Anterior cingulate cortex (tissue), 58 donors: Measurements from ENCODE around the gene ESYT2.
A peak's percentile ranks its signal among the peaks of the same experiment; 100 is the strongest.

Experiments used
- DNase-seq, 58 donors: peaks; one replicate each; lab custom pipeline; 2025; lab: John Stamatoyannopoulos, UW

Gene ESYT2

DNA sequence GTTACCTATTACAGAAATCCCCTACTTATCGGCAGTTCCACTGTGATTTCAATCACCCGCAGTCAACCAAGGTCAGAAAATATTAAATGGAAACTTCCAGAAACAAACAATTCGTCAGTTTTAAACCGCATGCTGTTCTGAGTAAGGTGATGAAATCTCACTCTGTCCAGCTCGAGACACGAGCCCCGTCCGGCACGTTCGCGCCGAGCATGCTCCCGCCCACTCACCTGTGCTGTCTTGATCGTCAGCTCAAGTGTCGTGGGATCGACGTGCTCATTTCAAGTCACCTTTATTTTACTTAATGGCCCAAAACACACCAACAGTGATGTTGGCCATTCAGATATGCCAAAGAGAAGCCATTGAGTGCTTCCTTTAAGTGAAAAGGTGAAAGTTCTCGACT, 21.2 kb downstream of the ESYT2 start:
- no peak for DNase-seq

DNA sequence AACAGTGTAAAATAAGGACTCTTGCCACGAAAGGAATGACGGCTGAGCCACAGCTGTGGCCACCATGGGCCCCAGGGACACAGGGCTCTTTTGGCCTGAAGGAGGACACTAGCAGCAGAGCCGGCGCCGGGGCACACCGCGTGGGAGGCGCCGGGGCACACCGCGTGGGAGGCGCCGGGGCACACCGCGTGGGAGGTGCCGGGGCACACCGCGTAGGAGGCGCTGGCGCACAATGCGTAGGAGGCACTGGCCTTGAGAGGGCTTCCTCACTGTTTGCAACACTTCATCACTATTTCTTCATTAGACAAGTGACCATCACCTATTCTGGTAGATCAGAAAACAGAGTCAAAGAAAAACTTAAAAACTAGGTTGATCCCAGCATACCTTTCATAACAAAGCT, 23.4 kb downstream of the ESYT2 start:
- no peak for DNase-seq

DNA sequence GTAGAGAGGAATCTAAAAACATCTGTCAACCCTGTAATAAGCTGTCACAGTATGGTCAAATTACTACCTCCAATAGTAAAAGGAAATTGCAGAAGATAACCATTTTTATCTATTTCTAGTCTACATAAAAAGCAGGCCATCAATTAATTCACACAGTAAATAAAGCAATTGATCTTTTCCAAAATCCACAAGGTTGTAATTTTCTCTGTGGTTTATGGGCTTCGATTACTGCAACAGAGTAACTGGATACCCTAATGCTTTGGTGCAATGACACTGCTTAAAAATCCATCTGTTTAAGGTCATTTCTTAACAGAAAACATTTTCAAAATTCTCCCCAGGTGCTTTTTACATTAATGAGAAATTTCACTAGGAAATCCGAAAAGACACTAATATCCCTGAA, 23.9 kb downstream of the ESYT2 start:
- DNase-seq: no peak

DNA sequence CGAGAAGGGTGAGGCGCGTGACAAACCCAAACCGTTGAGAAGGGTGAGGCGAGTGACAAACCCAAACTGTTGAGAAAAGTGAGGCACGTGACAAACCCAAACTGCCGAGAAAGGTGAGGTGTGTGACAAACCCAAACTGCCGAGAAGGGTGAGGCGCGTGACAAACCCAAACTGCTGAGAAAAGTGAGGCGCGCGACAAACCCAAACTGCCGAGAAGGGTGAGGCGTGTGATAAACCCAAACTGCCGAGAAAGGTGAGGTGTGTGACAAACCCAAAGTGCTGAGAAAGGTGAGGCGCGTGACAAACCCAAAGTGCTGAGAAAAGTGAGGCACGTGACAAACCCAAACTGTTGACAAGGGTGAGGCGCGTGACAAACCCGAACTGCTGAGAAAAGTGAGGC, 25.0 kb downstream of the ESYT2 start:
- no peak for DNase-seq

DNA sequence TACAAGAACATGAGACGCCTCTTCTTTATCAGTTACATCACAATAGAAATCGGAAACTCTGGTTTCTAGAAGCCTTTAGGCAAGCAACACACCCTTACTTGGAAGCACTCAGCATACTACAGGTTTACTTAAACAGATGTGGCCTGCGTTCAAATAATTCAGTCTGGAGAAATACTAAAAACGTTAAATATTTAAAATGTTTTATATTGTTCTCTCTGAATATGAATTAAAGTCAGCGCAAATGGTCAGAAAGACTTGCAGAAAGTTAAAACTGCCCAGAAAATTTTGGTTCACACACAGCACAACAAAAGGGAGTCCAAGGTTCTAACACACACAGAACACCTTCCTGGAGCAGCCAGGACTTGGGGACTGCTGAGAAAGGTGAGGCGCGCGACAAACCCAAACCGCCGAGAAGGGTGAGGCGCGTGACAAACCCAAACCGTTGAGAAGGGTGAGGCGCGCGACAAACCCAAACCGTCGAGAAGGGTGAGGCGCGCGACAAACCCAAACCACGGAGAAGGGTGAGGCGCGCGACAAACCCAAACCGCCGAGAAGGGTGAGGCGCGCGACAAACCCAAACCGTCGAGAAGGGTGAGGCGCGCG, 25.8 kb downstream of the ESYT2 start:
- DNase-seq: no peak

DNA sequence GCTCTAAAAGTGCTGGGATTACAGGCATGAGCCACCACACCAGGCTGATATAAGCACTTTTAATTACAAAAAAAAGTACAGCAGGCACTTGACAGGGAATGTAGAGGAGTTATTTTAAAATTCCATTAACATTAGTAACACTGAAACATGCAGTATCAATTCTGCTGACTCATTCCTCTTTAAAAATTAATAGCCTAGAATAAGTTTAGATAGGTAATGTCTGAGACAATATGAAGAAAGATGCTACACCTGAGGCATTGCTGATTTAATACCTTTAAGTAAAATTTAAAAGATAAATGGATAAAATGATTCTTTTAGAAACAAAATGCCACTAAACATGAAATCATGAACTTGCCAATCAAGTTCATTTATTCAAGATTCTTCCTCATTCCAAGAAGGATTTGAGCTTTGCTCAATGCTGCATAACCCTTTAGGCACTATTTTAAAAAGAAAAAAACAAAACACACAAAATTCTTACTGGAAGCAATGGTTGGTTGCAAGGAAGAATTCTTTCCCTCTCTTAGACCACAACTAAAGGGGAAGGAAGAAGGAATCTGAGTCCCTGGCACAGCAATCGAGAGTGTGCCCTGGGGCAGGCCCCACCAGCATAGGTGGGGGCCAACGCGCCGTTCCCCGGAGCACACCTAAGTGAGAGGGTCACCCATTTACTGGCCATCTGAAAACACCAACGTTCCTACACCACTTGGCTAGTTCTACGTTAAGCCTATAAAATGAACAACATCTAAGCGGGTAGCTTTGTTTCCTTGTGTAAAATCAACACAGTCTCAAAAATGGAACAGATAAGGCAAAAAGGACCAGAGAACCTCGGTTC, 26.6 kb downstream of the ESYT2 start:
- DNase-seq: no peak

DNA sequence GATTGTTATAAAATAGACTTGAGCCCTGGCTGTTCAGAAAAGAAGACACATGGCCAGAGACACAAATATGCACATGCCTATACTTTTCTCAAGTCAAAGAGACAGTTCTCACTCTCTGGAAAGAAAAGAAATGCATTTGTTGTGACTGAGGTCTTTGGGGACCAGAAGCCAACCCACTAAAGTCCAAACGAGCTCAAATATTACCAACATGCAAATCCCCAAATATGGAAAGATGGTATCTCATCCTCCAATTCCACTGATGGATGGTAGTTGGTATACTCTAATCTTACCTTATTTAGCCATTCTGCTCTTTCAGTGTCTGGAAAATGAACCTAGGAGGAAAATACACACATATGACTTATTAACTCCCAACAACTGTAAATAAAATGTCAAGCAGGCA, 30.6 kb downstream of the ESYT2 start:
- DNase-seq: no peak

DNA sequence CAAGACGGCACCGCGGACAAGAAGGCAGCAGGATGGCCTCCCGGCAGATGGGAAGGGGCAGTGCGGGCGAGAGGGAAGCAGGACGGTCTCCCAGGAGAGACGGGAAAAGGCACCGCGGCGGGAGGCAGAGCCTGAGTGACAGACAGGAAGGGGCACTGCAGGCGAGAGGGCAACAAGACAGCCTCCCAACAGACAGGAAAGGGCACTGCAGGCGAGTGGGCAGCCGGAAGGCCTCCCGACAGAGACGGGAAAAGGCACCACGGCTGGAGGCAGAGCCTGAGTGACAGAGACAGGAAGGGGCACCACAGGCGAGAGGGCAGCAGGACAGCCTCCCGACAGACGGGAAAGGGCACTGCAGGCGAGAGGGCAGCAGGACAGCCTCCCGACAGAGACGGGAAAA, 32.6 kb downstream of the ESYT2 start:
- no peak for DNase-seq

DNA sequence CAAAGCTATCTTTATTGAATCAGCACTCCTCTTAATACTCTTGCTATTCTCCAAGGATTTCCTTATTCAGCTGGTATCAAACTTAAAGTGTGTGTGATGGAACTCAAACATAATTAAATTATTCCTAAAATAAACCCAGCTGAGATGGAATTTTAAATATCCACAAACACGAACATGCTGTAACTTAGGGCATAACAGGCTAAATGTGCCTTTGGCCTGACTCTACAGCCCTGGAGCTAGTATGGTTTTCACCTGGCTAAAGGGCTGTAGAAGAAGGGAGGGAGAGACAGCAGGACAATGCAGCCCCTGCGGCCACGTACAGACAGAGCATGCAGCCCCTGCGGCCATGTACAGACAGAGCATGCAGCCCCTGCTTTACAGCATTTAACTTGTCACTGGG, 34.0 kb downstream of the ESYT2 start:
- no peak for DNase-seq

DNA sequence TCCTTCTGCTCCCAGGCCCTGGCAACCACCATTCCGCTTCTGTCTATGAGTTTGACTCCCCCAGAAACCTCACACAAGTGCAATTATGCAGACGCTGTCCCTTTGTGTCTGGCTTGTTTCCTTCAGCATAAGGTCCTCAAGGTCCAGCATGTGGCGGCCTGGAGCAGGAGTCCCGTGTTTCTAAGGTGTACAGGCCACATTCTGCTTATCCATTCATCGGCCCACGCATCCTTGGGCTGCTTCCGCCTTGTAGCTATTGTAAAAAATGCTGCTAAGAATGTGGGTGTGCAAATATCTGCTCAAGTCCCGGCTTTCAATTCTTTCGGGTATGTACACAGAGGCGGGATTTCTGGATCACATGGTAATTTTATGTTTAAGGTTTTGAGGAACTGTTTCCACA, 38.2 kb downstream of the ESYT2 start:
- DNase-seq: no peak

DNA sequence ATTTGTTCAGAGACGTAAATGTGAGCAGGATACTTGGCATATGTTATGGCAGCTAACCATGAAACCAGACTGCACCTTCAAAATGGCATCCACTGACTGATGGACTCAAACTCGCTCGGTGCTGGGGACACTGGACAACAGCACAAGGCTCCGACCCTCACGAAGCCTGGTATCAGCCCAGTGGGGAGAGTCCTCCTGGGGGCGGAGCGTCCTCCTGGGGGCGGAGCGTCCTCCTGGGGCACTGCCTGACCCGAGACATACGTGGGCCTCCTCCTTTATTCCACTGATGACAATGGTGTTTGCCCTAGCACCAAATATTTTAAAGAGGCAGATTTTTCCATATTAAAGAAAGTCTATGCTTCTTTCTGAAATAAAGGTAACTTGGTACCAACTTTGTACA, 39.5 kb downstream of the ESYT2 start:
- no peak for DNase-seq

DNA sequence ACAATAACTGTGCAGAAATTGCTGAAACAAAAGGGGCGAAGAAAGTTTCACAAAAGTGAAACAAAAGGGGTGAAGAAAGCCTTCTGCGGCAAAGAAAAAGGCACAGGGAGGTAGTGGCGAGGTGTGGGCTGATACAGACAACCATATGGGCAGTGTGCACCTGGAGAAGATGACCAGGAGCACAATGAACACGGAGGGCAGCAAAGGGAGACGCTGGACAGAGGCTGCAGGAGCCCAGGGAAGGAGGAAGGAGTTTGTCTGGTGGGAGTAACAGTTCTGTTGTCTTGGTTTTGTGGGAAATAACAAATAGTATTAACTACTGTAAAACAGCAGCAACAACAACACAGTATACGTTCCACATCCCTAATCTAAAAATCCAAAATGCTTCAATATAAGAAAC, 42.4 kb downstream of the ESYT2 start:
- no peak for DNase-seq

DNA sequence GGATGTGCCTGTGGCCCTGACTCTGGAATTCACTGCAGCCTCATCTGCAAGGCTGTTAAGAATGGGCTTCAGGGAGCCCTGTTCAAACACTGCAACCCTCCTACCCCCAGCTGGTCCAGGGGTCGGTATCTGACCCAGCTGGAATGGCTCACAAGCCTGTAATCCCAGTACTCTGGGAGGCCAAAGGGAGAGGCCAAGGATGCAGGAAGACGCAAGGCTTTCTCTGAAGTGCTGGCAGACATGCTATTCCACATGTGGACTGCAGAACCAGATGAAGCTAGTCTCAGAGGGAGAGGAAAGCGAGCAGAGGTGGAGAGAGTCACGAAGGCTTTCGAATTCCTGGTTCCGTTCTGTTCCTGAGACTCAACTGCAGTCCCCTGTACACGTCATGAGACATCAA, 45.0 kb downstream of the ESYT2 start:
- no peak for DNase-seq

DNA sequence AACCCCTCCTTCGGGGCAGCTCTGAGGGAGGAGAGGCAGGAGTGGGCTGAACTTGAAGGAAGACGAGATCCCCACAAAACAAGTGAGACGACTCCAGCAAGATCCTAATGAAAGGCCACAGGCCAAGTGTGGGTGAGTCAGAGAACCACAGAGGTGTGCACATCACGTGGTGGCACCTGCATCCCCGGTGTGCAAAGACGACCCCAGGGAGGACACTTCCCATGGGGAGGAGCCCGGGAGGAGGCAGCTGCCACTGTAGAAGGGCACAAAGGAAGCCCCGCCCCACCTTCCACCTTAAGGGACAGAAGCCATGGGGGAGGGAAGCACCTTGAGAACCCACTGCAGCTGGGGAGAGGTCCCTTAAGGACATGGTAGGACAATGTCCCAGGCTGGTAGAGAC, 45.7 kb downstream of the ESYT2 start:
- no peak for DNase-seq

DNA sequence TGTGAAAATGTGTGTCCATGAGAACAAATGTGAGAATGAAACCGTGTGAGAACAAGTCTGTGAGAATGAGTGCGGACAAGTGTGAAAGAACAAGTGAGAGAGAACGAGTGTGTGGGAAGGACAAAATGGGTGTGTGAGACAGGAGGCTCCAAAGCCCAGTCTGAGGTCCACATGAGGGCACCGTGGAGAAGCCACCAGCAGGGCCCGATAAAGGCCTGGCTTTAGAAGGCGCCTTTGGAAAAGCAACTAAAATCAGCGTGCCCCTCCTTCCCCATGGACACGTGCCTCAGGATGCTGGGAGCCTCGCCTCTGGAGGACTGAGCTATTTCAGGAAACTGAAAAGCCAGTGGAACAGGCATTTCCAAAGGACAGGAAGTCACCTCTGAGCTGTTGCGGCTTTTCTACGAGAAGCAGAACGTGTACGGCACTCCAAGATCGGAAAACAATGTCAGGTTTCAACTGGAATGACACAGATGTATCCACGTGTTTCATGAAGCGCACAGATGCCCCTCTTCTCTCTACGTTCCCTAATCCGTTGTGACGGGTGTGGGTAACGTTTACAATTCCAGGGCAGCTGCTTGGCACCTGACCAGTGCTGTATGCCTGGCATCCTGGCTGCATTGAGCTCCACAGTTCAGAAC, 46.4 kb downstream of the ESYT2 start:
- peak in 1 of 58 donors; percentile 8 for DNase-seq

DNA sequence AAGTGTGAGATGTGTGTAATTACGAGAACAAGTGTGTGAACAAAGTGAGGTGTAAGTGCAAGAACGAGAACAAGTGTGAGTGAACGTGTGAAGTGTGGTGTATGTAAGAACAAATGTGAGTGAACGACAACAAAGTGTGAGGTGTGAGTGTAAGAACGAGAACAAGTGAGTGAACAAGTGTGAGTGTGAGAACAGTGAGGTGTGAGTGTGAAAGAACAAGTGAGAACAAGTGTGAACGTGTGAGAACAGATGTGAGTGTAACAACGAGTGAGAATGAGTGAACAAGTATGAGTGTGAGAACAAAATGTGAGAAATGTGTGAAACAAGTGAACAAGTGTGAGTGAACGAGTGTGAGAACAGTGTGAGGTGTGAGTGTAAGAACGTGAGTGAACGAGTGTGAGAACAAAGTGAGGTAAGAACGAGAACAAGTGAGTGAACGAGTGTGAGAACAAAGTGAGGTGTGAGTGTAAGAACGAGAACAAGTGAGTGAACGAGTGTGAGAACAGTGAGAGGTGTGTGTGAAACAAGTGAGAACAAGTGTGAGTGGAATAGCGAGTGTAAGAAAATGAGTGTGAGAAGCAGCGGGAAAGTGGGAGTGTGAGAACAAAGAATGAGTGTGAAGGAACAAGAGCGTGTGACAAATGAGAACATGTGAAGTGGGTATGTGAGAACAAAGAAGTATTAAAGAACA, 47.2 kb downstream of the ESYT2 start:
- DNase-seq: no peak

DNA sequence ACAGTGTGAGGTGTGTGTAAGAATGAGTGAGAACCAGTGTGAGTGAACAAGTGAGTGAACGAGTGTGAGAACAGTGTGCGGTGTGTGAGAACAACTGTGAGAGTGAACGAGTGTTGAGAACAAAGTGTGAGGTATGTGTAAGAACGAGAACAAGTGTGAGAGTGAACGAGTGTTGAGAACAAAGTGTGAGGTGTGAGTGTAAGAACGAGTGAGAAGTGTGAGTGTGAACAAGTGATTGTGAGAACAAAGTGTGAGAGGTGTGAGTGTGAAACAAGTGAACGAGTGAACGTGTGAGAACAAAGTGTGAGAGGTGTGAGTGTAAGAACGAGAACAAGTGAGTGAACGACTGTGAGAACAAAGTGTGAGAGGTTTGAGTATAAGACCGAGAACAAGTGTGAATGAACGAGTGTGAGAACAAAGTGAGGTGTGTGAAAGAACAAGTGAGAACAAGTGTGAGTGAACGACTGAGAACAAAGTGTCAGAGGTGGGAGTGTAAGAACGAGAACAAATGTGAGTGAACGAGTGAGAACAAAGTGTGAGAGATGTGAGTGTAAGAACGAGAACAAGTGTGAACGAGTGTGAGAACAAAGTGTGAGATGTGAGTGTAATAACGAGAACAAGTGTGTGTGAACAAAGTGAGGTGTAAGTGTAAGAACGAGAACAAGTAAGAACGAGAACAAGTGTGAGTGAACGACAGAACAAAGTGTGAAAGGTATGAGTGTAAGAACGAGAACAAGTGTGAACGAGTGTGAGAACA, 47.9 kb downstream of the ESYT2 start:
- no peak for DNase-seq

DNA sequence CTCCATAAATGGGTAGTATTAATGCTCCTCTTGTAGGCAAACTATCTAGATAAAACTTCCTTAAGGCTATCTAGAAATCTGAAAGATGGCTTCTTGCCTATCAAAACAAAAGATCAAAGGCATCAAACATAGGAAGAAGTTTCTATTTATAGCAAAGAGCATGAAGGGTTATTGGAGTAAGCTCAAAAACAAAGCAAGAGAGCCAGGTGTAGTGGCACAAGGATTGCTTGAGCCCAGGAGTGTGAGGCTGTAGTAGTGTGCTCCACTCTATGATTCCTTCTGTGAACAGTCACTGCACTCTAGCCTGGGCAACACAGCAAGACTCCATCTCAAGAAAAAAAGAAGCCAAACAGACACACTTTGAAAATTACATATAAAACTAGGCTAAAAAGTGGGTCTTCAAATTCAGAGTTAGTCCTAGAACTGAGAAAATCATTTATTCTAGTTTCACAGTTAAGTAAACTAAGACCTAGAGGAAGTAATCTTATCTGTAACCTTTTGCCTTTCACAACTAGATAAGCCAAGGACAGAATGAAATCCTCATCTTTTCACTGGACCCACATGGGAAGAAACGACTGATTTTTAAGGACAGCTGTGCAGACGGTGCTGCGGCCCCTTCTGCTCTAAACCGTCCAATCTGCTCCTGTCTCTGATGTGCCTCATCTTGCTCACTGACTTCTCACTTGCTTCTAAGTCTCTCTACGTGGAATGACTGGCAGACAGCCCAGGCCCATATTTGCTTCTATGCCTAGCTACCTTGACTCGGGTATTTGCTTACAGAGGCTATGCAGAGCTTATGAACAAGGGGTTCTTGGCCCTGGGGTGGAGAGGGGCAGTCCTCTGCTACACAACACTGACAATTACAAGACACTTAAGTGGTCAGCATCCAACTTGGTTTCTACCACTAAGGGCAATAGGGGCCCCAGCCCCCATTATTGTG, 50.0 kb downstream of the ESYT2 start:
- DNase-seq: no peak

DNA sequence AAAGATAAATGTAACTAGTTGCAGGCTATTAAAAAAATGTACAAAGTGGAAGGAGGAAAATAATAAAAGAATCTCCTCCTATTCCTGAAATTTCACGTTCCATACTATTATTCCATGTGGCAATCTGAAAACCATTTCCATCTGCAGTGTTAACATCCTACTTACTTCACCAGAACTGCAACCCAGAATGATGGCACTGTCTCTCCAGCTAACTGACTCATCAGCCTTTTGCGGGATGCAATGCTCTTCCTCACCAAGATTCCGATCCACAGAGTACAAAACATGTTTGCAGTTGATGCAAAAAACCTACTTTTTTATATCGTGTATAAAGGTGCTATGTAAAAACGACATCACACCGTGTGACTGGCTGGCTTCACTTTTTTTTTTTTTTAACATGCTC, 50.8 kb downstream of the ESYT2 start:
- peak in 1 of 58 donors; percentile 15 for DNase-seq
